GM19468 (cell line): ENCODE results near the gene RIIAD1.

Experiments
- ATAC-seq: cut with Tn5 transposase; IDR thresholded peaks from one replicate; pipeline ENCODE4 v1.9.1; 2021; ENCODE audit warnings: mild to moderate bottlenecking, moderate library complexity, moderate number of reproducible peaks; ENCODE audit not compliant: unreplicated experiment; ENCODE audit errors: extremely low read depth

RIIAD1 gene

GRCh38 chr1:151710187-151710840 is 11.0 kb upstream of the RIIAD1 start:
- ATAC-seq = no peak

- no peak for ATAC-seq
Measured at GRCh38 chr1:151711044-151711800, 10.1 kb upstream of the RIIAD1 start.

- no peak for ATAC-seq
Measured at GRCh38 chr1:151711951-151712350, 9.4 kb upstream of the RIIAD1 start.

GRCh38 chr1:151713044-151713443 is 8.3 kb upstream of the RIIAD1 start:
- no peak for ATAC-seq

- no peak for ATAC-seq
Measured at GRCh38 chr1:151713874-151714273, 7.4 kb upstream of the RIIAD1 start.

GRCh38 chr1:151714820-151715725 is 6.2 kb upstream of the RIIAD1 start:
- ATAC-seq = no peak

GRCh38 chr1:151715726-151716404 is 5.5 kb upstream of the RIIAD1 start:
- ATAC-seq = no peak

- ATAC-seq = no peak
Measured at GRCh38 chr1:151716405-151716762, 4.9 kb upstream of the RIIAD1 start.

GRCh38 chr1:151716771-151717631 is 4.3 kb upstream of the RIIAD1 start, which contains the start of gene CELF3:
Gene CELF3 (minus strand): TSS chr1:151716803. CDS start chr1:151716020, 783 bp downstream.
- ATAC-seq = no peak

GRCh38 chr1:151718011-151718431 is 3.3 kb upstream of the RIIAD1 start:
- no peak for ATAC-seq

- ATAC-seq = no peak
Measured at GRCh38 chr1:151718666-151719065, 2.7 kb upstream of the RIIAD1 start.

- no peak for ATAC-seq
Measured at GRCh38 chr1:151720125-151720524, 1.2 kb upstream of the RIIAD1 start.

- ATAC-seq = no peak
Measured at GRCh38 chr1:151720554-151720953, 768 bp upstream of the RIIAD1 start.

- no peak for ATAC-seq
Measured at GRCh38 chr1:151721788-151722510, 627 bp downstream of the RIIAD1 start.

- no peak for ATAC-seq
Measured at GRCh38 chr1:151723726-151724370, 2.5 kb downstream of the RIIAD1 start.

GRCh38 chr1:151728151-151729054 is 7.1 kb downstream of the RIIAD1 start:
- ATAC-seq = no peak
